Heart left ventricle (tissue), 16 donors: ENCODE measurements around the gene SRSF3. TPM values are rescaled to one million over a fixed set of nuclear protein-coding genes. Genes with fewer than 3 reads are reported as not detected.
A peak's percentile ranks its signal among the peaks of the same experiment; 100 is the strongest.

ENCODE experiments used
- ATAC-seq, 4 donors: fragments of 200-7000 bp; cut with Tn5 transposase; one replicate each; pipeline ENCODE4 v1.9.1; 2020 to 2022; ENCODE audit warnings: moderate library complexity in 4 of 4, mild to moderate bottlenecking in 3 of 4, moderate number of reproducible peaks in 1 of 4
- DNase-seq, 5 donors: peaks; one replicate each; pipeline ENCODE4 v3.0.0-alpha.2; 2020
- H3K27ac ChIP-seq, 12 donors: fragments of 200-600 bp; sonication (generic) in 4 of 12; one replicate each; pipeline versions ENCODE4 v1.5.0 to v1.8.0; 2016 to 2022; ENCODE audit warnings: mild to moderate bottlenecking in 2 of 12
- H3K27me3 ChIP-seq, 9 donors: fragments of 200-600 bp; sonication (generic) in 2 of 9; one replicate each; pipeline versions ENCODE4 v1.5.1 to v1.8.0; 2016 to 2022; ENCODE audit warnings: mild to moderate bottlenecking in 3 of 9
- H3K36me3 ChIP-seq, 9 donors: fragments of 200-600 bp; sonication (generic) in 2 of 9; one replicate each; pipeline versions ENCODE4 v1.5.0 to v1.8.0; 2018 to 2022; ENCODE audit warnings: mild to moderate bottlenecking in 2 of 9
- H3K4me1 ChIP-seq, 12 donors: fragments of 200-600 bp; sonication (generic) in 4 of 12; one replicate each; pipeline versions ENCODE4 v1.5.0 to v1.8.0; 2016 to 2022; ENCODE audit warnings: mild to moderate bottlenecking in 3 of 12
- H3K4me3 ChIP-seq, 12 donors: fragments of 200-600 bp; sonication (generic) in 4 of 12; one replicate each; pipeline versions ENCODE4 v1.5.0 to v1.8.0; 2017 to 2022; ENCODE audit warnings: mild to moderate bottlenecking in 9 of 12, moderate library complexity in 4 of 12
- H3K9me3 ChIP-seq, 12 donors: fragments of 200-600 bp; sonication (generic) in 4 of 12; one replicate each; pipeline versions ENCODE4 v1.5.0 to v1.8.0; 2016 to 2022; ENCODE audit warnings: mild to moderate bottlenecking in 1 of 12
- CTCF ChIP-seq, 12 donors: fragments of 200-600 bp; sonication (generic) in 4 of 12; IDR thresholded peaks; one replicate each; pipeline versions ENCODE4 v1.5.0 to v1.8.0; 2018 to 2022; ENCODE audit warnings: antibody characterized with exemption in 12 of 12, mild to moderate bottlenecking in 5 of 12
- POLR2A ChIP-seq, 2 donors: fragments of 450-650 bp; IDR thresholded peaks; one replicate each; pipeline ENCODE4 v1.6.1; 2017; ENCODE audit warnings: antibody characterized with exemption in 2 of 2, mild to moderate bottlenecking in 2 of 2, moderate library complexity in 2 of 2
- WGBS, 4 donors: extraction: QIAGEN DNeasy Blood & Tissue Kit in 2 of 4; methylation state at CpG; one replicate each; pipeline versions ENCODE4 v1.1.5 to v1.1.7; 2013 to 2018; 5-methylcytosine and 5-hydroxymethylcytosine counted together
- intact Hi-C, 10 donors: fragments of 100-400 bp; cut with DNase I; formaldehyde crosslinking; loops; one replicate each; pipeline versions ENCODE4 v1.11.1 to v1.14.2; 2022
- polyA plus RNA-seq, 2 donors: library from polyadenylated mRNA; stranded (reverse); fragments of 200-250 nt; gene quantifications; one replicate each; pipeline ENCODE4 v1.2.3, GENCODE V29; 2013
- total RNA-seq, 9 donors: library from RNA; depleted of rRNA in 2 of 9; stranded (reverse); fragments of >200 nt in 2 of 9; fragmentation: NEBNext Ultra II Directional in 3 of 9; extraction: Animal tissue kit (Norgen Biotek cat#: 25700) in 3 of 9; gene quantifications; one replicate each; pipeline versions ENCODE4 v1.1.0 to v1.2.4, GENCODE V29; 2016 to 2023
- donor health status: ischemic (EF 13 %, LVEDD 7.1; RV severe dilation, severe dysfunction).
- donor health status: healthy with polysubstance abuse.
- donor health status: DM: no; HTN: yes; CAD: no.
- donor health status: DM: no; HTN: no; CAD: no.
- donor health status: ischemic (EF 25% LVEDD 6.9; RV normal size, moderate dysfunction).
- donor health status: ischemic (EF 25% LVEDD 5.7; RV mildly dilated, moderate dysfunction).
- donor health status: healthy.
- donor health status: DM: yes; HTN: yes; CAD: no.
- donor health status: ischemic (EF 35%, LVEDD 5.7; RV mildly dilated, moderate dysfunction).
- donor health status: nonischemic (EF 11% LVEDD 7.7; RV severe dilation, severe dysfunction).
- donor health status: DM: yes; HTN: yes; CAD: no.
- donor health status: PGD.
- donor health status: ischemic (EF 29% LVEDD 5.4; RV normal size, mild dysfunction).
- donor health status: nonischemic (EF 23%, LVEDD 6.1; RV moderate dilation, normal function).

The SRSF3 gene
- total and polyA plus RNA-seq, 11 donors, result 43.2 to 215 (median 111) TPM

GRCh38 chr6:36626636-36627035, 32.5 kb downstream of the SRSF3 start:
- DNase-seq (no peak), ATAC-seq (no peak)
- Histone ChIP-seq H3K4me1 (peaks cover 0 to 76% (median 30%) of the 10 kb centered on the region in 12 donors), H3K27me3 (no peaks in the 10 kb centered on the region), H3K4me3 (no peak overlapping the region), H3K36me3 (no peaks in the 10 kb centered on the region), H3K27ac (peak overlapping the region in 2 of 12 donors; percentile 67 to 76), H3K9me3 (no peaks in the 10 kb centered on the region)
- intact Hi-C loops, result loop anchor here in 7 of 10 donors (2.0 to 10.0 kb wide), 7 partner anchors 51 to 348 kb away; partner anchors contain the start of gene CDKN1A (in 2 of the 7)
- TF ChIP-seq CTCF (IDR thresholded peaks at IDR 0.05), result no peak
- no peak for TF ChIP-seq POLR2A (IDR thresholded peaks at IDR 0.05)
- 83 to 84% (median 83%) methylated on average over 3 of the region's 3 CpGs for WGBS, 4 donors

GRCh38 chr6:36627141-36627540, 33.0 kb downstream of the SRSF3 start:
- H3K27me3 ChIP-seq, result no peaks in the 10 kb centered on the region
- TF ChIP-seq POLR2A (IDR thresholded peaks at IDR 0.05) (no peak), CTCF (IDR thresholded peaks at IDR 0.05) (no peak)
- H3K9me3 ChIP-seq, result no peaks in the 10 kb centered on the region
- peak overlapping the region in 8 of 12 donors; percentile 48 to 84 (median 70) for H3K27ac ChIP-seq
- intact Hi-C loops, result loop anchor here in 7 of 10 donors (2.0 to 10.0 kb wide), 7 partner anchors 50 to 348 kb away; partner anchors contain the start of gene CDKN1A (in 2 of the 7)
- WGBS, 4 donors, result 95 to 100% (median 99%) methylated on average over 5 of the region's 5 CpGs
- DNase-seq, result peak in 1 of 5 donors; percentile 20
- H3K4me3 ChIP-seq, result no peak overlapping the region
- no peak for ATAC-seq
- peaks cover 0 to 71% (median 32%) of the 10 kb centered on the region in 12 donors for H3K4me1 ChIP-seq
- H3K36me3 ChIP-seq, result no peaks in the 10 kb centered on the region

- ATAC-seq, result peak; percentile 50 to 77 (median 63)
- H3K4me3 ChIP-seq, result no peak overlapping the region
- intact Hi-C loops, result loop anchor here in 7 of 10 donors (2.0 to 10.0 kb wide), 7 partner anchors 49 to 347 kb away; partner anchors contain the start of gene CDKN1A (in 3 of the 7)
These were observed 33.7 kb downstream of the SRSF3 start for GRCh38 chr6:36627801-36628246.

More at GRCh38 chr6:36627801-36628246, 33.7 kb downstream of the SRSF3 start:
- Histone ChIP-seq H3K9me3 (no peaks in the 10 kb centered on the region), H3K27ac (peak overlapping the region in 11 of 12 donors; percentile 18 to 84 (median 70)), H3K27me3 (no peaks in the 10 kb centered on the region), H3K4me1 (peaks cover 0 to 64% (median 30%) of the 10 kb centered on the region in 12 donors), H3K36me3 (no peaks in the 10 kb centered on the region)
- peak in 4 of 5 donors; percentile 46 to 74 (median 62) for DNase-seq
- WGBS, 4 donors, result 21 to 35% (median 25%) methylated on average over 4 of the region's 4 CpGs
- no peak for TF ChIP-seq POLR2A (IDR thresholded peaks at IDR 0.05)
- no peak for TF ChIP-seq CTCF (IDR thresholded peaks at IDR 0.05)
